CD14-positive monocyte (primary cell): Measurements from ENCODE around the gene CR1L. TPM values are rescaled to one million over a fixed set of nuclear protein-coding genes. Genes with fewer than 3 reads are reported as not detected.

ENCODE experiments used
- DNase-seq, 3 donors: peaks; one replicate each; pipeline ENCODE4 v3.0.0-alpha.2; 2011 to 2022
- H2AFZ ChIP-seq: 2 replicates; pipeline ENCODE4 v1.6.0; 2012; ENCODE audit warnings: mild to moderate bottlenecking, low read depth, low read length, inconsistent platforms; ENCODE audit not compliant: insufficient read depth, poor library complexity, severe bottlenecking
- H3K27ac ChIP-seq, 2 donors: 1 replicate in 1 of 2; 2 replicates in 1 of 2; pipeline ENCODE4 v1.5.1; 2012 to 2013; ENCODE audit warnings: low read length in 2 of 2, control low read depth in 1 of 2, inconsistent platforms in 1 of 2, low read depth in 1 of 2, mild to moderate bottlenecking in 1 of 2
- H3K27me3 ChIP-seq, 2 donors: one replicate each; pipeline versions ENCODE4 v1.6.0 to v1.6.1; 2011 to 2013; ENCODE audit warnings: low read length in 2 of 2; ENCODE audit not compliant: control insufficient read depth in 2 of 2, insufficient read depth in 2 of 2
- H3K36me3 ChIP-seq, 2 donors: replicated peaks in 1 of 2; 1 replicate in 1 of 2; 2 replicates in 1 of 2; pipeline versions ENCODE4 v1.5.1 to v1.6.1; 2012 to 2013; ENCODE audit warnings: low read length in 2 of 2, control low read depth in 1 of 2, inconsistent platforms in 1 of 2, mild to moderate bottlenecking in 1 of 2; ENCODE audit not compliant: insufficient read depth in 2 of 2, control insufficient read depth in 1 of 2
- H3K4me1 ChIP-seq, 2 donors: 1 replicate in 1 of 2; 2 replicates in 1 of 2; pipeline versions ENCODE4 v1.5.1 to v1.6.1; 2012 to 2013; ENCODE audit warnings: low read length in 2 of 2, control low read depth in 1 of 2, inconsistent platforms in 1 of 2, mild to moderate bottlenecking in 1 of 2, moderate library complexity in 1 of 2; ENCODE audit not compliant: insufficient read depth in 2 of 2, control insufficient read depth in 1 of 2
- H3K4me2 ChIP-seq: replicated peaks from 2 replicates; pipeline ENCODE3; 2012; ENCODE audit warnings: low read length, moderate library complexity, mild to moderate bottlenecking; ENCODE audit not compliant: poor library complexity, severe bottlenecking; ENCODE audit errors: extremely low read depth
- H3K4me3 ChIP-seq, 3 experiments: fragments of 200-600 bp in 1 of 3; sonication (generic) in 1 of 3; replicated peaks in 1 of 3; 1 replicate in 2 of 3; 2 replicates in 1 of 3; pipeline ENCODE4 v1.5.1; 2011 to 2013; ENCODE audit warnings: low read length in 3 of 3, mild to moderate bottlenecking in 3 of 3, control low read depth in 2 of 3, low read depth in 2 of 3, inconsistent platforms in 1 of 3, moderate library complexity in 1 of 3
- H3K79me2 ChIP-seq: 2 replicates; pipeline ENCODE4 v1.6.0; 2012; ENCODE audit warnings: mild to moderate bottlenecking, control low read depth, inconsistent platforms, low read length, moderate library complexity; ENCODE audit not compliant: insufficient read depth
- H3K9ac ChIP-seq: 2 replicates; pipeline ENCODE4 v1.6.0; 2017; ENCODE audit warnings: low read length, mild to moderate bottlenecking; ENCODE audit not compliant: insufficient read depth, poor library complexity, severe bottlenecking
- H3K9me3 ChIP-seq, 2 donors: replicated peaks in 1 of 2; 1 replicate in 1 of 2; 2 replicates in 1 of 2; pipeline versions ENCODE4 v1.5.1 to v1.6.1; 2012 to 2013; ENCODE audit warnings: low read length in 2 of 2, control low read depth in 1 of 2; ENCODE audit not compliant: control insufficient read depth in 1 of 2, insufficient read depth in 1 of 2
- H4K20me1 ChIP-seq: 2 replicates; pipeline ENCODE4 v1.6.0; 2012; ENCODE audit warnings: mild to moderate bottlenecking, low read length, control low read depth, moderate library complexity; ENCODE audit not compliant: insufficient read depth
- H3K27ac Mint-ChIP-seq, 7 donors: one replicate each; pipeline ENCODE4 v1.8.0; 2020; ENCODE audit warnings: mild to moderate bottlenecking in 7 of 7, mixed read lengths in 7 of 7, moderate library complexity in 6 of 7, inconsistent platforms in 2 of 7
- H3K27me3 Mint-ChIP-seq, 3 donors: one replicate each; pipeline ENCODE4 v1.8.0; 2021 to 2022; ENCODE audit warnings: low read depth in 3 of 3, mild to moderate bottlenecking in 3 of 3, mixed read lengths in 3 of 3, moderate library complexity in 3 of 3, inconsistent platforms in 1 of 3
- H3K36me3 Mint-ChIP-seq, 2 donors: one replicate each; pipeline ENCODE4 v1.8.0; 2020; ENCODE audit warnings: mixed read lengths in 2 of 2, inconsistent platforms in 1 of 2, mild to moderate bottlenecking in 1 of 2
- H3K4me1 Mint-ChIP-seq: one replicate; pipeline ENCODE4 v1.8.0; 2020; ENCODE audit warnings: mild to moderate bottlenecking, mixed read lengths
- H3K4me3 Mint-ChIP-seq, 2 donors: one replicate each; pipeline ENCODE4 v1.8.0; 2020; ENCODE audit warnings: mild to moderate bottlenecking in 2 of 2, mixed read lengths in 2 of 2, moderate library complexity in 1 of 2
- H3K9me3 Mint-ChIP-seq, 7 donors: one replicate each; pipeline ENCODE4 v1.8.0; 2020 to 2022; ENCODE audit warnings: mixed read lengths in 7 of 7, mild to moderate bottlenecking in 6 of 7, moderate library complexity in 6 of 7, inconsistent platforms in 2 of 7
- CTCF ChIP-seq: fragments of 200-600 bp; IDR thresholded peaks from one replicate; pipeline ENCODE4 v1.8.0; 2022; ENCODE audit warnings: antibody characterized with exemption, mild to moderate bottlenecking
- WGBS: methylation state at CpG from one replicate; pipeline ENCODE4 v1.1.5; 2013; ENCODE audit warnings: missing lambda C conversion rate; ENCODE audit not compliant: insufficient coverage; 5-methylcytosine and 5-hydroxymethylcytosine counted together
- intact Hi-C, 2 donors: fragments of 100-400 bp; cut with micrococcal nuclease; formaldehyde crosslinking; loops; one replicate each; pipeline versions ENCODE4 v1.15.0 to v1.15.1; 2023
- polyA plus RNA-seq, 3 donors: library from polyadenylated mRNA; depleted of rRNA in 1 of 3; unstranded in 2 of 3; stranded (reverse) in 1 of 3; fragments of 300-500 nt in 2 of 3; fragments of >200 nt in 1 of 3; fragmentation: Illumina TruSeq in 2 of 3; gene quantifications; 1 replicate in 2 of 3; 2 replicates in 1 of 3; pipeline ENCODE4 v1.2.3, GENCODE V29; 2012 to 2021

Gene CR1L
- polyA plus RNA-seq, 3 donors = 0.49 TPM; not detected in 2

GRCh38 chr1:207649210-207649753 lies 4.3 kb downstream of the CR1L start:
- Histone ChIP-seq H4K20me1 (no peaks in the 10 kb centered on the region), H2AFZ (no peak overlapping the region), H3K9ac (no peak overlapping the region), H3K4me3 (no peak overlapping the region), H3K4me2 (no peak overlapping the region), H3K36me3 (no peaks in the 10 kb centered on the region), H3K4me1 (peaks cover 9 to 13% of the 10 kb centered on the region in 2 donors), H3K27ac (no peak overlapping the region), H3K79me2 (no peaks in the 10 kb centered on the region), H3K27me3 (peaks cover 0 to 4% of the 10 kb centered on the region in 2 donors), H3K9me3 (no peaks in the 10 kb centered on the region)
- no peak for DNase-seq
- intact Hi-C loops = no loop called here
- H3K27me3 Mint-ChIP-seq = peaks cover 5 to 6% (median 6%) of the 10 kb centered on the region in 3 donors
- 97% methylated on average over 5 of the region's 5 CpGs for WGBS
- H3K4me1 Mint-ChIP-seq = peaks cover 14% of the 10 kb centered on the region
- no peak overlapping the region for H3K4me3 Mint-ChIP-seq
- no peak for TF ChIP-seq CTCF
- H3K36me3 Mint-ChIP-seq = no peaks in the 10 kb centered on the region
- H3K27ac Mint-ChIP-seq = no peak overlapping the region
- peaks cover 0 to 2% (median 0%) of the 10 kb centered on the region in 7 donors for H3K9me3 Mint-ChIP-seq

- H3K27ac ChIP-seq = no peak overlapping the region
- H3K27me3 ChIP-seq = peaks cover 0 to 4% of the 10 kb centered on the region in 2 donors
- no peak for DNase-seq
- Mint-ChIP-seq H3K9me3 (peaks cover 0 to 2% (median 0%) of the 10 kb centered on the region in 7 donors), H3K36me3 (no peaks in the 10 kb centered on the region), H3K27ac (no peak overlapping the region), H3K27me3 (peaks cover 4 to 6% (median 6%) of the 10 kb centered on the region in 3 donors), H3K4me3 (no peak overlapping the region), H3K4me1 (peaks cover 9% of the 10 kb centered on the region)
- intact Hi-C loops = no loop called here
- H3K79me2 ChIP-seq = no peaks in the 10 kb centered on the region
- H2AFZ ChIP-seq = no peak overlapping the region
- H3K4me3 ChIP-seq = no peak overlapping the region
- no peaks in the 10 kb centered on the region for H4K20me1 ChIP-seq
- H3K4me2 ChIP-seq = no peak overlapping the region
- no peak for TF ChIP-seq CTCF
- no peaks in the 10 kb centered on the region for H3K36me3 ChIP-seq
- 97% methylated on average over 3 of the region's 4 CpGs for WGBS
- no peaks in the 10 kb centered on the region for H3K9me3 ChIP-seq
- H3K4me1 ChIP-seq = peaks cover 4 to 6% of the 10 kb centered on the region in 2 donors
- H3K9ac ChIP-seq = no peak overlapping the region
Observed at GRCh38 chr1:207649865-207650580, 5.1 kb downstream of the CR1L start.
